Activated CD4-positive, alpha-beta memory T cell treated with anti-CD3 and anti-CD28 coated beads, Interleukin-2, amount 10 ng/mL, durations not matched to agents 7 days and 5 days (primary cell): ENCODE data around the gene CORO2B. TPM values are rescaled to one million over a fixed set of nuclear protein-coding genes. Genes with fewer than 3 reads are reported as not detected.

ENCODE experiments used
- total RNA-seq, 2 experiments: library from RNA; stranded (reverse); gene quantifications; one replicate each; pipeline ENCODE4 v1.2.3, GENCODE V29; 2021

The CORO2B gene
- total RNA-seq, 2 experiments from 2014 or later, result not detected

Other genes with a start within 250 kb of the CORO2B start
- under 1 TPM; 0.20 to 0.73 TPM for gene ITGA11, start 146.8 kb upstream of the CORO2B start, total RNA-seq
- gene ANP32A, start 241.9 kb downstream of the CORO2B start, total RNA-seq, result 100 to 1,000 TPM; 190 to 194 TPM